Testis (tissue), 3 donors: ENCODE data around the gene MSLN. TPM values are rescaled to one million over a fixed set of nuclear protein-coding genes. Genes with fewer than 3 reads are reported as not detected.

Experiments used
- DNase-seq: peaks from one replicate; pipeline ENCODE4 v3.0.0-alpha.2; 2019
- H3K27ac ChIP-seq, 2 donors: fragments of 200-600 bp; sonication (generic); one replicate each; pipeline ENCODE4 v1.5.1; 2019
- H3K27me3 ChIP-seq: fragments of 200-600 bp; sonication (generic); one replicate; pipeline ENCODE4 v1.5.1; 2019
- H3K36me3 ChIP-seq: fragments of 200-600 bp; sonication (generic); one replicate; pipeline ENCODE4 v1.5.1; 2017; ENCODE audit warnings: low read depth; ENCODE audit errors: missing control alignments
- H3K4me1 ChIP-seq: fragments of 200-600 bp; sonication (generic); one replicate; pipeline ENCODE4 v1.5.1; 2019
- H3K4me3 ChIP-seq, 2 donors: fragments of 200-600 bp; sonication (generic); one replicate each; pipeline ENCODE4 v1.5.1; 2017 to 2019
- H3K9me3 ChIP-seq: fragments of 200-600 bp; sonication (generic); one replicate; pipeline ENCODE4 v1.5.1; 2017
- POLR2A ChIP-seq: fragments of 450-650 bp; IDR thresholded peaks from one replicate; pipeline ENCODE4 v1.6.1; 2017; ENCODE audit warnings: antibody characterized with exemption, mild to moderate bottlenecking, moderate library complexity
- WGBS, 2 donors: methylation state at CpG; one replicate each; pipeline ENCODE4 v1.1.5; 2018; 5-methylcytosine and 5-hydroxymethylcytosine counted together
- intact Hi-C: fragments of 100-400 bp; cut with DNase I; formaldehyde crosslinking; loops from one replicate; pipeline ENCODE4 v1.15.1; 2023; ENCODE audit warnings: low total_unique reads
- polyA plus RNA-seq: library from polyadenylated mRNA; stranded (reverse); fragments of 350-450 nt; fragmentation: Illumina TruSeq; extraction: RNeasy Lipid Tissue Mini Kit (QIAGEN cat#74804); gene quantifications from one replicate; pipeline ENCODE4 v1.2.3, GENCODE V29; 2014; ENCODE audit warnings: low read depth, low replicate concordance; ENCODE audit not compliant: insufficient read depth
- total RNA-seq, 2 donors: library from RNA; depleted of rRNA; stranded (reverse); fragments of >200 nt; gene quantifications; one replicate each; pipeline ENCODE4 v1.2.3, GENCODE V29; 2016
- TF ChIP-seq, protein P1 (sequence below), 3 experiments: fragments of 450-650 bp in 2 of 3; fragments of 200-600 bp in 1 of 3; sonication (generic) in 1 of 3; IDR thresholded peaks; one replicate each; pipeline ENCODE4 v1.5.1; 2016 to 2019; ENCODE audit warnings: antibody characterized with exemption in 3 of 3, mild to moderate bottlenecking in 2 of 3, moderate library complexity in 1 of 3

MSLN gene
- total and polyA plus RNA-seq, 3 donors from 2014 or later: 1.5 to 18.5 (median 2.8) TPM

DNA sequence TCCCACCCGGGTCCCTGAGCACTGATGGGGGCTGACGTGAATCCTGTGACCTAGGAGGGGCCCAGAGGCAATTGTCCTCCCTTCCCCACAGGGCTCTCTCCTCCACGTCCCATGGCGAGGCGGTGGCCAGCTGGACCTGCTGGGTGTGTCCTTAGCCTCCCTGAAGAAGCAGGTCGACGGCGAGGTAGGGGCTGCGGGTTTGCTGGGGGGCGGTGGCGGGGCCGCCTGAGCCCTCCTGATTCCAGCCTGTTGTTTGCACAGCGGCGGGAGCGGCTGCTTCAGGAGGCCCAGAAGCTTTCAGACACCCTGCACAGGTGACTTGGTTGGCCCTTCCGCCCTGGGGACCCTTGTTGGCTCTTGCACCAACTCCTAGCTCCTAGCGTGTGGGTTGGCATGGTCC lies 29.6 kb downstream of the MSLN start:
- intact Hi-C loops: no loop called here
- H3K27ac ChIP-seq: no peak overlapping the region
- H3K27me3 ChIP-seq: no peaks in the 10 kb centered on the region
- DNase-seq: no peak
- H3K36me3 ChIP-seq: no peaks in the 10 kb centered on the region
- H3K9me3 ChIP-seq: no peaks in the 10 kb centered on the region
- H3K4me1 ChIP-seq: peaks cover 16% of the 10 kb centered on the region
- WGBS, 2 donors: 94 to 96% methylated on average over 9 to 17 of the region's 17 CpGs
- no peak overlapping the region for H3K4me3 ChIP-seq
- no peak for TF ChIP-seq POLR2A
- TF ChIP-seq, protein P1, sequence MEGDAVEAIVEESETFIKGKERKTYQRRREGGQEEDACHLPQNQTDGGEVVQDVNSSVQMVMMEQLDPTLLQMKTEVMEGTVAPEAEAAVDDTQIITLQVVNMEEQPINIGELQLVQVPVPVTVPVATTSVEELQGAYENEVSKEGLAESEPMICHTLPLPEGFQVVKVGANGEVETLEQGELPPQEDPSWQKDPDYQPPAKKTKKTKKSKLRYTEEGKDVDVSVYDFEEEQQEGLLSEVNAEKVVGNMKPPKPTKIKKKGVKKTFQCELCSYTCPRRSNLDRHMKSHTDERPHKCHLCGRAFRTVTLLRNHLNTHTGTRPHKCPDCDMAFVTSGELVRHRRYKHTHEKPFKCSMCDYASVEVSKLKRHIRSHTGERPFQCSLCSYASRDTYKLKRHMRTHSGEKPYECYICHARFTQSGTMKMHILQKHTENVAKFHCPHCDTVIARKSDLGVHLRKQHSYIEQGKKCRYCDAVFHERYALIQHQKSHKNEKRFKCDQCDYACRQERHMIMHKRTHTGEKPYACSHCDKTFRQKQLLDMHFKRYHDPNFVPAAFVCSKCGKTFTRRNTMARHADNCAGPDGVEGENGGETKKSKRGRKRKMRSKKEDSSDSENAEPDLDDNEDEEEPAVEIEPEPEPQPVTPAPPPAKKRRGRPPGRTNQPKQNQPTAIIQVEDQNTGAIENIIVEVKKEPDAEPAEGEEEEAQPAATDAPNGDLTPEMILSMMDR (IDR thresholded peaks at IDR 0.05): no peak

DNA sequence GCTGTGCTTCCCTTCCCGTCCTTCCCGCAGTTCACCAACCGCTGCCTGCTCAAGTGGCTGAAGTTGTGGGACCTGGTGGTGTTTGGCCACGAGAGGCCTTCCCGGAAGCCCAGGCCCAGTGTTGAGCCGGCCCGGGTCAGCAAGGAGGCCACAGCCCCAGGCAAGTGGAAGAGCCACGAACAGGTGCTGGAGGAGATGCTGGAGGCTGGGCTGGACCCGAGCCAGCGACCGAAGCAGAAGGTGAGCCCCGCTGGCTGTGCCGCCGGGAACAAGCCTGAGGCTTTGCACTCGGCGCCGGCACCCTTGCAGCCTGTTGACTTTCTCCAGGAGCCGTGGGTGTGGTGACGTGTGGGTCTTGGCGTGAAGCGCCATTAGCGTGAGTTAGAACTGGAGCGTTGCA lies 30.6 kb downstream of the MSLN start:
- no peak overlapping the region for H3K27ac ChIP-seq
- intact Hi-C loops: no loop called here

DNA sequence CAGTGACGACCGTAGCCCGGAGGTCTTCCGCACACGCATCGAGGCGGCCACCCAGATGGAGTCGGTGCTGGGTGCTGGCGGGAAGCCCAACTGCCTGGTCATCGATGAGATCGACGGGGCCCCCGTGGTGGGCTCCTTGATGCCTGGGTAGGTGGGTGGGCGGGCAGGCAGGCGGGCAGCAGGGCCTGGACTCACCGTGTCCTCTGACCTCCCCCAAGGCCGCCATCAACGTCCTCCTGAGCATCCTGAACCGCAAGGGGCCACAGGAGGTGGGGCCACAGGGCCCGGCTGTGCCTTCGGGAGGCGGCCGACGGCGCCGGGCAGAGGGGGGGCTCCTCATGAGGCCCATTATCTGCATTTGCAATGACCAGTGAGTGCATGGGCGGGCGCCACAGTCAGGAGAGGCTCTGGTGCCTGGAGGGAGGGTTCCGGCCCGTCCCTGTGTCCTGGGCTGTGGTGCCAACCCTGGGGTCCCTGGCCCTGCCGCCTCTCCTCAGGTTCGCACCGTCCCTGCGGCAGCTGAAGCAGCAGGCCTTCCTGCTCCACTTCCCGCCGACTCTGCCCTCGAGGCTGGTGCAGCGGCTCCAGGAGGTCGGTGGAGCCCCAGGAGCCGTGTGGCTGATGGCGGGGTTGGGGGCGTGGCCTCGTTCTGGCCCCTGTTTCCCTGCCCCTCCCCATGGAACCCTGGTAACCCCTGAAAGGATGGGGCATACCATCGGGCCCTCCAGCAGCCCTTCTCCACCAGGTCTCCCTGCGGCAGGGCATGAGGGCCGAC lies 31.9 kb downstream of the MSLN start:
- peaks cover 10% of the 10 kb centered on the region for H3K4me1 ChIP-seq
- DNase-seq: no peak
- H3K27ac ChIP-seq: no peak overlapping the region
- no peak overlapping the region for H3K4me3 ChIP-seq
- intact Hi-C loops: no loop called here
- 92 to 100% methylated on average over 6 to 46 of the region's 46 CpGs for WGBS, 2 donors
- no peaks in the 10 kb centered on the region for H3K9me3 ChIP-seq
- no peaks in the 10 kb centered on the region for H3K27me3 ChIP-seq
- TF ChIP-seq, protein P1 (IDR thresholded peaks at IDR 0.05): no peak
- TF ChIP-seq POLR2A: no peak
- H3K36me3 ChIP-seq: no peaks in the 10 kb centered on the region

More for the DNA sequence above, 30.6 kb downstream of the MSLN start:
- DNase-seq: no peak
- H3K4me1 ChIP-seq: peaks cover 16% of the 10 kb centered on the region
- H3K27me3 ChIP-seq: no peaks in the 10 kb centered on the region
- TF ChIP-seq, protein P1 (IDR thresholded peaks at IDR 0.05): no peak
- TF ChIP-seq POLR2A: no peak
- no peaks in the 10 kb centered on the region for H3K36me3 ChIP-seq
- no peak overlapping the region for H3K4me3 ChIP-seq
- 95 to 98% methylated on average over 12 to 23 of the region's 23 CpGs for WGBS, 2 donors
- H3K9me3 ChIP-seq: no peaks in the 10 kb centered on the region

DNA sequence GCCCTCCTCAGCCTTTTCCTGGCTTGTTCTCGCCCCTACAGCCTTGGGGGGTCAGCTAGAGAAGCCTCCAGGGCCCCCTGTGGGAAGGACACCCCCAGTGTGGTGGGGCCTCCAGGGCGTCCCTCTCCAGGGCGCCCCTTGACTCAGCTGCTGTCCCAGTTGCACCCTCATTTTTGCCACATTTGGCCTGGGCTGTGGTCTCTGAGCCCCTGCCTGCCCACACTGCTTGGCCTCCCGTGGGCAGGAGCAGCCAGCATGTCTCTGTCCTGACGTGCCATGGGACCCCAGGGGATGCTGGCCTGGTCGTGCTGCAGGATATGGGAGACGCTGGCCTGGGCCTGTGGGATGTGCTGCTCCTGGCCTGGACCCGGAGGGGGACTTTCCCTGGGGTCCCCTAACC lies 32.9 kb downstream of the MSLN start:
- no peaks in the 10 kb centered on the region for H3K36me3 ChIP-seq
- H3K4me3 ChIP-seq: no peak overlapping the region
- intact Hi-C loops: no loop called here
- DNase-seq: no peak
- no peaks in the 10 kb centered on the region for H3K27me3 ChIP-seq
- 95 to 96% methylated on average over 4 to 8 of the region's 8 CpGs for WGBS, 2 donors
- H3K9me3 ChIP-seq: no peaks in the 10 kb centered on the region
- H3K27ac ChIP-seq: no peak overlapping the region
- TF ChIP-seq POLR2A: no peak
- TF ChIP-seq, protein P1 (IDR thresholded peaks at IDR 0.05): no peak
- peaks cover 6% of the 10 kb centered on the region for H3K4me1 ChIP-seq
